HepG2 (cell line): Measurements from ENCODE around the gene KCTD13. TPM values are rescaled to one million over a fixed set of nuclear protein-coding genes. Genes with fewer than 3 reads are reported as not detected.

ENCODE experiments used
- ARNT ChIP-seq: fragments of 450-650 bp; IDR thresholded peaks from 2 replicates; pipeline ENCODE4 v1.6.1; 2017
- CCAR2 ChIP-seq: fragments of 200-400 bp; formaldehyde crosslinking; optimal IDR thresholded peaks from 2 replicates; pipeline ENCODE3; 2018; ENCODE audit warnings: low read depth, mild to moderate bottlenecking, low read length, moderate library complexity
- ELF1 ChIP-seq: sonication (generic); formaldehyde crosslinking; IDR thresholded peaks from 2 replicates; pipeline ENCODE4 v1.4.0; 2020; ENCODE audit warnings: missing genetic modification reagents
- GATAD1 ChIP-seq: IDR thresholded peaks from 2 replicates; pipeline ENCODE4 v1.6.1; 2016; ENCODE audit warnings: missing genetic modification reagents, missing compliant biosample characterization
- GPN1 ChIP-seq: sonication (generic); formaldehyde crosslinking; IDR thresholded peaks from 2 replicates; pipeline ENCODE4 v1.5.1; 2020; ENCODE audit warnings: missing genetic modification reagents, borderline replicate concordance
- GTF3A ChIP-seq: sonication (generic); formaldehyde crosslinking; conservative IDR thresholded peaks from 2 replicates; pipeline ENCODE4 v1.4.0; 2020; ENCODE audit warnings: mild to moderate bottlenecking, missing genetic modification reagents
- HES4 ChIP-seq: sonication (generic); formaldehyde crosslinking; IDR thresholded peaks from 2 replicates; pipeline ENCODE4 v1.9.0; 2021; ENCODE audit warnings: mild to moderate bottlenecking, missing genetic modification reagents, borderline replicate concordance
- JUND ChIP-seq: sonication (generic); formaldehyde crosslinking; IDR thresholded peaks from 2 replicates; pipeline ENCODE4 v1.8.0; 2022; ENCODE audit warnings: mild to moderate bottlenecking, missing genetic modification reagents
- KAT8 ChIP-seq: IDR thresholded peaks from 2 replicates; pipeline ENCODE4 v1.6.1; 2016; ENCODE audit warnings: missing genetic modification reagents, missing compliant biosample characterization
- NFYB ChIP-seq: sonication (generic); formaldehyde crosslinking; IDR thresholded peaks from 2 replicates; pipeline ENCODE4 v1.4.0; 2020; ENCODE audit warnings: missing genetic modification reagents
- PREB ChIP-seq: sonication (generic); formaldehyde crosslinking; IDR thresholded peaks from 2 replicates; pipeline ENCODE4 v1.4.0; 2020; ENCODE audit warnings: missing genetic modification reagents
- RELA ChIP-seq: sonication (generic); formaldehyde crosslinking; IDR thresholded peaks from 2 replicates; pipeline ENCODE4 v1.4.0; 2020; ENCODE audit warnings: missing genetic modification reagents
- SNAPC2 ChIP-seq: sonication (generic); formaldehyde crosslinking; IDR thresholded peaks from 2 replicates; pipeline ENCODE4 v1.8.1; 2022; ENCODE audit warnings: mild to moderate bottlenecking, missing genetic modification reagents
- SOX5 ChIP-seq: IDR thresholded peaks from 2 replicates; pipeline ENCODE4 v1.6.1; 2016; ENCODE audit warnings: borderline replicate concordance
- ZNF251 ChIP-seq: sonication (generic); formaldehyde crosslinking; IDR thresholded peaks from 2 replicates; pipeline ENCODE4 v1.9.0; 2021; ENCODE audit warnings: mild to moderate bottlenecking, missing genetic modification reagents
- ZNF264 ChIP-seq: sonication (generic); formaldehyde crosslinking; IDR thresholded peaks from 2 replicates; pipeline ENCODE4 v1.4.0; 2020; ENCODE audit warnings: missing genetic modification reagents
- ZNF317 ChIP-seq: sonication (generic); formaldehyde crosslinking; IDR thresholded peaks from 2 replicates; pipeline ENCODE4 v1.5.0; 2020; ENCODE audit warnings: mild to moderate bottlenecking, missing genetic modification reagents
- ZNF382 ChIP-seq: sonication (generic); formaldehyde crosslinking; IDR thresholded peaks from 2 replicates; pipeline ENCODE4 v1.5.0; 2020; ENCODE audit warnings: missing genetic modification reagents, mild to moderate bottlenecking, borderline replicate concordance
- ZNF570 ChIP-seq: sonication (generic); formaldehyde crosslinking; IDR thresholded peaks from 2 replicates; pipeline ENCODE4 v1.4.0; 2020; ENCODE audit warnings: mild to moderate bottlenecking, missing genetic modification reagents, borderline replicate concordance
- ZNF577 ChIP-seq: sonication (generic); formaldehyde crosslinking; IDR thresholded peaks from 2 replicates; pipeline ENCODE4 v1.4.0; 2020; ENCODE audit warnings: mild to moderate bottlenecking, low read depth, missing genetic modification reagents, borderline replicate concordance
- ZNF614 ChIP-seq: IDR thresholded peaks from 2 replicates; pipeline ENCODE4 v1.6.1; 2018; ENCODE audit warnings: missing biosample characterization, missing genetic modification reagents, inconsistent platforms, borderline replicate concordance
- ZNF7 ChIP-seq: IDR thresholded peaks from 2 replicates; pipeline ENCODE4 v1.6.1; 2016; ENCODE audit warnings: missing biosample characterization, missing genetic modification reagents
- ZNF780A ChIP-seq: sonication (generic); formaldehyde crosslinking; IDR thresholded peaks from 2 replicates; pipeline ENCODE4 v1.8.0; 2022; ENCODE audit warnings: mild to moderate bottlenecking, missing genetic modification reagents, moderate library complexity
- polyA plus RNA-seq, 8 experiments: library from polyadenylated mRNA; depleted of rRNA in 3 of 8; stranded (reverse) in 7 of 8; unstranded in 1 of 8; fragments of >200 nt; fragmentation: Illumina TruSeq in 4 of 8; extraction: Trizol in 4 of 8; gene quantifications; 2 replicates each; pipeline versions ENCODE4 v1.2.1 to v1.2.3, GENCODE V29; 2011 to 2016; ENCODE audit warnings: low read depth in 4 of 8, missing spikeins in 1 of 8, mixed read lengths in 1 of 8; ENCODE audit not compliant: insufficient read depth in 1 of 8
- total RNA-seq, 5 experiments: library from RNA; depleted of rRNA; stranded (reverse); fragments of >200 nt; fragmentation: Illumina TruSeq; extraction: Trizol; gene quantifications; 2 replicates each; pipeline ENCODE4 v1.2.3, GENCODE V29; 2016; ENCODE audit warnings: low read depth in 1 of 5
- TF ChIP-seq, protein P1 (sequence below): sonication (generic); formaldehyde crosslinking; IDR thresholded peaks from 2 replicates; pipeline ENCODE4 v1.4.0; 2020; ENCODE audit warnings: mild to moderate bottlenecking, low read depth, missing genetic modification reagents
- TF ChIP-seq, protein P2 (sequence below), 2 experiments: sonication (generic) in 1 of 2; formaldehyde crosslinking in 1 of 2; IDR thresholded peaks; 2 replicates each; pipeline versions ENCODE4 v1.4.0 to v1.6.1; 2018 to 2020; ENCODE audit warnings: missing genetic modification reagents in 2 of 2, borderline replicate concordance in 1 of 2, low read depth in 1 of 2, mild to moderate bottlenecking in 1 of 2, missing biosample characterization in 1 of 2
- TF ChIP-seq, protein P3 (sequence below): sonication (generic); formaldehyde crosslinking; IDR thresholded peaks from 2 replicates; pipeline ENCODE4 v1.8.1; 2022; ENCODE audit warnings: low read depth, mild to moderate bottlenecking, missing genetic modification reagents

Gene KCTD13
- total and polyA plus RNA-seq, 2 of the 13 experiments (the other 11 are each of a cell fraction or from before 2014, with no cell fraction given): 6.3 to 14.7 TPM

DNA sequence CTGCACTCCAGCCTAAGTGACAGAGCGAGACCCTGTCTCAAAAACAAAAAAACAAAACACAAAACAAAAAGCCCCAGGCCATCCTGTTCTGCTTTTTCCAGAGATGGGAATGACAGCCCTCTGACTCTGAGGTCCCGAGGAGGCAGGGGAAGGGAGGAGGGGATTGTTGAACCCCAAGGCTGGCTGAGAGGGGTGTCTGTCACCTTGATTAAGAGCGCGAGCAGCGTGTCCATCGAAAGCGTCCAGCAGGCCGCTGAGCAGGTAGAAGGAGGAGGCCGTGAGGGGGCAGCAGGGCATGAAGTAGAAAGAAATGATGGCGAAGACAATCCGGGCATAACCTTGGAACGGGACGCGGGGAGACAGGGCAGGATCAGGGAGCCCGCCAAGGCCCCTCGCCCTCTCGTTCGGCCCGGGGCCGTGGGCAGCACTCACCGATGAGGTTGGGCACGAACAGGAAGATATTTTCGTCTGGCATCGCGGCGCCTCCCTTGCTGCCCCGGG lies 63.6 kb downstream of the KCTD13 start (continued):
- TF ChIP-seq ZNF570: no peak
- TF ChIP-seq SNAPC2 (CRISPR knock-in tag): no peak
- TF ChIP-seq GPN1 (CRISPR knock-in tag): no peak
- TF ChIP-seq, protein P1, sequence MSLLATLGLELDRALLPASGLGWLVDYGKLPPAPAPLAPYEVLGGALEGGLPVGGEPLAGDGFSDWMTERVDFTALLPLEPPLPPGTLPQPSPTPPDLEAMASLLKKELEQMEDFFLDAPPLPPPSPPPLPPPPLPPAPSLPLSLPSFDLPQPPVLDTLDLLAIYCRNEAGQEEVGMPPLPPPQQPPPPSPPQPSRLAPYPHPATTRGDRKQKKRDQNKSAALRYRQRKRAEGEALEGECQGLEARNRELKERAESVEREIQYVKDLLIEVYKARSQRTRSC (CRISPR knock-in tag): no peak
- TF ChIP-seq ZNF264 (CRISPR knock-in tag): no peak
- TF ChIP-seq CCAR2: no peak
- no peak for TF ChIP-seq GATAD1
- no peak; the same call in 1 of the 2 replicates for TF ChIP-seq ZNF7 (CRISPR knock-in tag)
- TF ChIP-seq SOX5: no peak
- TF ChIP-seq NFYB (CRISPR knock-in tag): no peak; the same call in 1 of the 2 replicates
- TF ChIP-seq ZNF780A (CRISPR knock-in tag): no peak
- TF ChIP-seq, protein P2, sequence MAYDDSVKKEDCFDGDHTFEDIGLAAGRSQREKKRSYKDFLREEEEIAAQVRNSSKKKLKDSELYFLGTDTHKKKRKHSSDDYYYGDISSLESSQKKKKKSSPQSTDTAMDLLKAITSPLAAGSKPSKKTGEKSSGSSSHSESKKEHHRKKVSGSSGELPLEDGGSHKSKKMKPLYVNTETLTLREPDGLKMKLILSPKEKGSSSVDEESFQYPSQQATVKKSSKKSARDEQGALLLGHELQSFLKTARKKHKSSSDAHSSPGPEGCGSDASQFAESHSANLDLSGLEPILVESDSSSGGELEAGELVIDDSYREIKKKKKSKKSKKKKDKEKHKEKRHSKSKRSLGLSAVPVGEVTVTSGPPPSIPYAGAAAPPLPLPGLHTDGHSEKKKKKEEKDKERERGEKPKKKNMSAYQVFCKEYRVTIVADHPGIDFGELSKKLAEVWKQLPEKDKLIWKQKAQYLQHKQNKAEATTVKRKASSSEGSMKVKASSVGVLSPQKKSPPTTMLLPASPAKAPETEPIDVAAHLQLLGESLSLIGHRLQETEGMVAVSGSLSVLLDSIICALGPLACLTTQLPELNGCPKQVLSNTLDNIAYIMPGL (CRISPR knock-in tag; IDR thresholded peaks at IDR 0.05; ENCODE audit: borderline replicate concordance in 1 of 2, low read depth in 1 of 2): peak; percentile 19 to 49; a peak in 1 of 4 replicates
- TF ChIP-seq ELF1 (CRISPR knock-in tag): no peak
- TF ChIP-seq ZNF251 (CRISPR knock-in tag): no peak; the same call in 1 of the 2 replicates
- no peak for TF ChIP-seq GTF3A (CRISPR knock-in tag)
- TF ChIP-seq ZNF317: no peak
- no peak for TF ChIP-seq ZNF577 (CRISPR knock-in tag)
- TF ChIP-seq HES4 (CRISPR knock-in tag): no peak
- TF ChIP-seq RELA (CRISPR knock-in tag): no peak
- TF ChIP-seq, protein P3, sequence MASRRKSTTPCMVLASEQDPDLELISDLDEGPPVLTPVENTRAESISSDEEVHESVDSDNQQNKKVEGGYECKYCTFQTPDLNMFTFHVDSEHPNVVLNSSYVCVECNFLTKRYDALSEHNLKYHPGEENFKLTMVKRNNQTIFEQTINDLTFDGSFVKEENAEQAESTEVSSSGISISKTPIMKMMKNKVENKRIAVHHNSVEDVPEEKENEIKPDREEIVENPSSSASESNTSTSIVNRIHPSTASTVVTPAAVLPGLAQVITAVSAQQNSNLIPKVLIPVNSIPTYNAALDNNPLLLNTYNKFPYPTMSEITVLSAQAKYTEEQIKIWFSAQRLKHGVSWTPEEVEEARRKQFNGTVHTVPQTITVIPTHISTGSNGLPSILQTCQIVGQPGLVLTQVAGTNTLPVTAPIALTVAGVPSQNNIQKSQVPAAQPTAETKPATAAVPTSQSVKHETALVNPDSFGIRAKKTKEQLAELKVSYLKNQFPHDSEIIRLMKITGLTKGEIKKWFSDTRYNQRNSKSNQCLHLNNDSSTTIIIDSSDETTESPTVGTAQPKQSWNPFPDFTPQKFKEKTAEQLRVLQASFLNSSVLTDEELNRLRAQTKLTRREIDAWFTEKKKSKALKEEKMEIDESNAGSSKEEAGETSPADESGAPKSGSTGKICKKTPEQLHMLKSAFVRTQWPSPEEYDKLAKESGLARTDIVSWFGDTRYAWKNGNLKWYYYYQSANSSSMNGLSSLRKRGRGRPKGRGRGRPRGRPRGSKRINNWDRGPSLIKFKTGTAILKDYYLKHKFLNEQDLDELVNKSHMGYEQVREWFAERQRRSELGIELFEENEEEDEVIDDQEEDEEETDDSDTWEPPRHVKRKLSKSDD: no peak
- no peak for TF ChIP-seq ZNF382 (CRISPR knock-in tag)
- no peak for TF ChIP-seq PREB
- TF ChIP-seq ZNF614 (CRISPR knock-in tag): no peak
- no peak for TF ChIP-seq KAT8 (CRISPR knock-in tag)
- no peak for TF ChIP-seq JUND (CRISPR knock-in tag)
- TF ChIP-seq ARNT: no peak
